ENCODE measurements around the gene KIFBP. TPM values are rescaled to one million over a fixed set of nuclear protein-coding genes. Genes with fewer than 3 reads are reported as not detected.

Gene KIFBP
- polyA plus RNA-seq, 1 donor: 23.9 TPM

DNA sequence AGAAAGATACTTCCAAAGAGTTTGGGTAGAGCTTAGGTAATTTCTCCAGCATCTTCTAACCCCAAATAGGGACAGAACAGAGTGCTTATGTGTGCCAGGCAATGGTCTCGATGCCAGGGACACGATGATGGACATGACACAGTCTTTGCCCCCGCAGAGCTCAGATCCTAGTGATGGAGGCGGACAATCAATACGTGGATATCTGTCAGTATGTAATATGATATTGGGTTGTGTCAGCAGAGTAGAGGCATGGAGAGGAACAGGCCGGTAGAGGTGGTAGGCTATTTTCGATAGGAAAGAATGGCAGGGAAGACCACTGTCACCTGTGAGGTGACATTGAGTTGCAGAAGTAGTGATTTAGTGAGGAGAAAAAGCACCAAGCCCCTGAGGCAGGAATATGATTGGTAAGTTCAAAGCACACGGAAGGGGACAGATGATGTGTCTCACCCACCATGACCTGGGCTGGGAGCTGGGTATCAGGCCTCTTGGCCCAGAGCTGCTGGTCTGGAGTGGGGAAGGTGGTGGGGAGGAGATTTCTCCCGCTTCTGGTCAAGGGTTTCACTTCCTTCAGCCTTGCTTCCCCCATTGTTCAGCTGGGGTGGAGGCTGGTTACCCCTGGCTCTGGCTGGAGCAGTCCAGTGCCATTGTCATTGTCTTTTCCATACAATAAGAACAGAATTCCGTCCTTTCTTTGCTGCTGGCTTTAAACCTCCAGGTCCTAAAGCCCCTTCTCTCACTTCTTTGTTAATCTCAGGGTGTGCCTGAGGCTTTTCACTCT lies 63.3 kb downstream of the KIFBP start:
- DNase-seq: no peak

GRCh38 chr10:69052736-69053135 lies 64.1 kb downstream of the KIFBP start:
- no peak for DNase-seq

GRCh38 chr10:69055241-69055640 lies 66.6 kb downstream of the KIFBP start:
- no peak for DNase-seq

DNA sequence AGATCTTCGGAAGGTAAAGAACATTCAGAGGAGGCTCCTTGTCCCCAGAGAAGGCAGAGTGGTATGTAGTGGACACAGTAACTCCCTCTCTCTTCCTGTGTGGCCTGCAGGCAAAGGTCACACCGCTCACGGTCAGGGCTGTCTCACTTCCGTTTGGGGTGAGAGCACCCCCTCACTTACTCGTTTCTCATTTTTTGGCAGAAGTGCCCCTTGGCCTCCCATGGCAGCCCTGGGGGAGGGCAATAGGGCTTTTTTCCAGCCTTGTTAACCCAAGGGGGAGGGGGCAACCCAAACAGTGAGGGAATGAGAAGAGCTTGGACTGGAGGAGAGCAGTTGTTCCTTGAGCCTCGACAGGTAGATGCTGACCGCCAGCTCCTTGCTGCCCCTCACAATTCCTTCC lies 67.5 kb downstream of the KIFBP start:
- DNase-seq: no peak

GRCh38 chr10:69056536-69057260 lies 68.1 kb downstream of the KIFBP start:
- no peak for DNase-seq

GRCh38 chr10:69057261-69057950 lies 68.8 kb downstream of the KIFBP start:
- DNase-seq: no peak

DNA sequence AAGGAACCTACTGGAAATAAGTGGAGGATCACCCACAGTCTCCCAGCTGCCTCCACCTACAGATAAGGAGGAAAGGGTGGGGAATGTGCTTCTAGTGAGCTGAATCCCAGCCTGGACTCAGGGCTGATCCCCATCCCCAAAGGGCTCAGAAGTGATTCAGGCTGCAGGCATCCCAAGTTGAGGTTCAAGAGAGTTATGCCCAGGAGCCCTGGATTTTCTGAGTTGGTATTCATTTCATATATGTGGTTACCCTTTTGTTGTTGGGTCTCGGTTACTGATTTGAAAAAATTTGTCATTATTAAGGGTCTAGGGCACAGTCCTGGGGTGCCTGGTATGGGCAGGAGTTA lies 69.3 kb downstream of the KIFBP start:
- DNase-seq: no peak

- no peak for DNase-seq
Measured at GRCh38 chr10:69060127-69060798, 71.7 kb downstream of the KIFBP start.

DNA sequence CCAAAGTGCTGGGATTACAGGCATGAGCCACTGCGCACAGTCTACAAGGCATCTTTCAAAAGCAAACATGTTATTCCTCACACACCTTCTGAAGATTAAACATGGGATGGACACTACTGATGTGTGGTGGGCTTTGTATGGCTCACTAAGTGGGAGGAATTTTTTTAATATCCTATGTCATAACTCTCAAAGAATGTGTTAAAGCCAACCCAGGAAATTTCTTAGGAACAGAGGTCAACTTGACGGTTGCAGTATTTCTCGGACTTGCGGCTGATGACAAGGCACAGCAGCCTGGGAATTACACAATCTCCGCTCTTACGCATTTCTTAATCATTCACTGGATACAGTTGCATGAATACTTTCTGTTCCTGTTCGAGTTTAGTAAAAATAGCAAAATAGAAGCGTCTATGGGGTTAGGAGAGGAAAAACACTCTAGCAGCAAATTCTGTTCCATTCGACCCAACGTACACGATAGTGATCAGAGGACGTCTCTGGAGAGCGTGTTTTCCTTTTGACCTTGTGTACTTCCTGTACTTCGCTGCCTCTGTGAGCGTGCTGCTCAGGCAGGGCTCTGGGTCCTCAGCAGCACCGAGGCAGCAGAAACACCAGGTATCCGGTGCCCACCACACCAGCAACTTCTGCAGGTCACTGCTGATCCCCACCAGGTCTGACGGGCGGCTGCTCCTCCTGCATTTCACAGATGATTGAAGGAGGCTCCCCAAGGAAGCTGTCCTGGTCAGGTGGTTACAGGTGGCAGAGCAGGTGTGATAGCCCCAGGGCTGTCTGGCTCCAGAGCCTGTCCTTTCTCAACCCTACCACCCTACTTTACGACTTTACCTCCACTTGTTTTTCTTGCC lies 72.9 kb downstream of the KIFBP start:
- DNase-seq: peak; percentile 64

- DNase-seq: no peak
Measured at GRCh38 chr10:69062901-69063300, 74.3 kb downstream of the KIFBP start.

GRCh38 chr10:69064762-69065328 lies 76.2 kb downstream of the KIFBP start:
- DNase-seq: no peak

- DNase-seq: no peak
Measured at GRCh38 chr10:69065406-69066361, 77.1 kb downstream of the KIFBP start.

Other genes starting within 250 kb of the KIFBP start
- gene STOX1, start 161.3 kb upstream of the KIFBP start, polyA plus RNA-seq (ENCODE audit: insufficient read length): 2.3 TPM
- gene DDX50, start 87.5 kb upstream of the KIFBP start, polyA plus RNA-seq (ENCODE audit: insufficient read length): 46.1 TPM
- gene DDX21, start 32.6 kb upstream of the KIFBP start, polyA plus RNA-seq (ENCODE audit: insufficient read length): 40.8 TPM
- 21.8 TPM for gene SRGN, start 99.3 kb downstream of the KIFBP start, polyA plus RNA-seq (ENCODE audit: insufficient read length)
- gene VPS26A, start 135.4 kb downstream of the KIFBP start, polyA plus RNA-seq (ENCODE audit: insufficient read length): 35.4 TPM
- 29.4 TPM for gene SUPV3L1, start 191.4 kb downstream of the KIFBP start, polyA plus RNA-seq (ENCODE audit: insufficient read length)
- gene HKDC1, start 231.5 kb downstream of the KIFBP start, polyA plus RNA-seq (ENCODE audit: insufficient read length): not detected